ENCODE data around the gene PTPRN2. TPM values are rescaled to one million over a fixed set of nuclear protein-coding genes. Genes with fewer than 3 reads are reported as not detected.

PTPRN2 gene
- total and polyA plus RNA-seq, 2 donors (not counting 3 experiments of a cell fraction or from before 2014, with no cell fraction given): 0.62 to 0.88 TPM

- H3K9ac ChIP-seq (replicated peaks; ENCODE audit: extremely low read depth, insufficient read depth, low read length): no peak overlapping the region
- no peaks in the 10 kb centered on the region for H3K36me3 ChIP-seq (ENCODE audit: control insufficient read depth in 2 of 2, extremely low read depth in 1 of 2, insufficient read depth in 2 of 2, low read length in 2 of 2)
- no peak overlapping the region for H3K27ac ChIP-seq (ENCODE audit: insufficient read depth, low read depth, low read length)
- H3K4me1 ChIP-seq (ENCODE audit: control insufficient read depth, extremely low read depth, insufficient read depth, low read length): no peaks in the 10 kb centered on the region
- POLR2A ChIA-PET: no interaction called here
- H4K20me1 ChIP-seq (replicated peaks; ENCODE audit: control insufficient read depth, extremely low read depth, insufficient read depth, low read length): no peaks in the 10 kb centered on the region
- no peak overlapping the region for H3K4me3 ChIP-seq (replicated peaks in 1 of 3; ENCODE audit: insufficient read depth in 1 of 3, low read depth in 1 of 3, low read length in 3 of 3)
- TF ChIP-seq GATA2 (IDR thresholded peaks at IDR 0.05; ENCODE audit: insufficient read depth, insufficient read length, low read depth, low read length) (no peak), CTCF (IDR thresholded peaks at IDR 0.05; ENCODE audit: extremely low read depth in 1 of 2, insufficient read depth in 1 of 2, low read depth in 1 of 2, low read length in 2 of 2) (no peak), POLR2A (IDR thresholded peaks at IDR 0.05; ENCODE audit: low read depth, low read length) (no peak), MAX (IDR thresholded peaks at IDR 0.05; ENCODE audit: insufficient read depth, insufficient read length) (no peak)
- no peak overlapping the region for H3K4me2 ChIP-seq (ENCODE audit: insufficient read depth, low read length)
- DNase-seq (ENCODE audit: low read depth, low spot score) (no peak), FAIRE-seq (no peak)
- no peaks in the 10 kb centered on the region for H3K27me3 ChIP-seq (ENCODE audit: control insufficient read depth in 2 of 2, insufficient read depth in 2 of 2, low read length in 2 of 2)
- H2AFZ ChIP-seq (ENCODE audit: low read depth, low read length): no peak overlapping the region
- H3K9me3 ChIP-seq (replicated peaks; ENCODE audit: control insufficient read depth, insufficient read depth, low read length): peaks cover 7% of the 10 kb centered on the region
- intact Hi-C loops (cut with micrococcal nuclease) (no loop called here), dilution Hi-C loops (cut with MboI; ENCODE audit: extremely low pct_ligation_motif_present, low sequenced_read_pairs) (no loop called here)
- BruUV-seq (replicated peaks): no TSS peak
- CTCF ChIA-PET: no interaction called here
- no peaks in the 10 kb centered on the region for H3K9me1 ChIP-seq (replicated peaks; ENCODE audit: control insufficient read depth, extremely low read depth, insufficient read depth, low read length)
- H3K79me2 ChIP-seq (ENCODE audit: control insufficient read depth, insufficient read depth, low read length): no peaks in the 10 kb centered on the region
Measured at GRCh38 chr7:158323741-158324396, 263.8 kb downstream of the PTPRN2 start.

Data from endothelial cell of umbilical vein (primary cell).